Keratinocyte (primary cell): ENCODE measurements around the gene TENM4. TPM values are rescaled to one million over a fixed set of nuclear protein-coding genes. Genes with fewer than 3 reads are reported as not detected.

Experiments used
- DNase-seq: peaks from one replicate; pipeline ENCODE4 v3.0.0-alpha.2; 2011; ENCODE audit warnings: low read depth, missing footprints, low spot score
- FAIRE-seq: peaks from 2 replicates; lab custom pipeline; 2011; peaks lifted over from hg19 to GRCh38; lab: Jason Lieb, UNC
- H2AFZ ChIP-seq: 2 replicates; pipeline ENCODE4 v1.6.0; 2012; ENCODE audit warnings: low read length, control low read depth, inconsistent platforms; ENCODE audit not compliant: control insufficient read depth
- H3K27ac ChIP-seq: 2 replicates; pipeline ENCODE4 v1.5.1; 2011; ENCODE audit warnings: low read length; ENCODE audit not compliant: control insufficient read depth, insufficient read depth
- H3K27me3 ChIP-seq: 3 replicates; pipeline ENCODE4 v1.6.0; 2011; ENCODE audit warnings: low read length; ENCODE audit not compliant: control insufficient read depth, insufficient read depth; ENCODE audit errors: extremely low read depth
- H3K36me3 ChIP-seq, 2 experiments: 2 replicates in 1 of 2; 3 replicates in 1 of 2; pipeline ENCODE4 v1.5.1; 2011; ENCODE audit warnings: low read length in 2 of 2, mild to moderate bottlenecking in 1 of 2; ENCODE audit not compliant: control insufficient read depth in 2 of 2, insufficient read depth in 2 of 2; ENCODE audit errors: extremely low read depth in 1 of 2
- H3K4me1 ChIP-seq: 3 replicates; pipeline ENCODE4 v1.5.1; 2011; ENCODE audit warnings: low read length; ENCODE audit not compliant: control insufficient read depth, insufficient read depth; ENCODE audit errors: extremely low read depth
- H3K4me2 ChIP-seq: 3 replicates; pipeline ENCODE4 v1.6.0; 2011; ENCODE audit warnings: low read depth, low read length; ENCODE audit not compliant: control insufficient read depth, insufficient read depth; ENCODE audit errors: extremely low read depth
- H3K4me3 ChIP-seq, 3 experiments: fragments of 200-600 bp in 1 of 3; sonication (generic) in 1 of 3; 2 replicates in 2 of 3; 3 replicates in 1 of 3; pipeline ENCODE4 v1.5.1; 2011 to 2016; ENCODE audit warnings: low read length in 3 of 3, mild to moderate bottlenecking in 3 of 3, control low read depth in 2 of 3, inconsistent platforms in 1 of 3, low read depth in 1 of 3, mixed read lengths in 1 of 3, mixed run types in 1 of 3, moderate library complexity in 1 of 3; ENCODE audit not compliant: control insufficient read depth in 2 of 3, insufficient read depth in 2 of 3; ENCODE audit errors: extremely low read depth in 1 of 3
- H3K79me2 ChIP-seq: 2 replicates; pipeline ENCODE4 v1.6.0; 2012; ENCODE audit warnings: low read length; ENCODE audit not compliant: control insufficient read depth, insufficient read depth
- H3K9ac ChIP-seq: 3 replicates; pipeline ENCODE4 v1.6.0; 2011; ENCODE audit warnings: low read length; ENCODE audit not compliant: control insufficient read depth, insufficient read depth; ENCODE audit errors: extremely low read depth
- H3K9me1 ChIP-seq: 3 replicates; pipeline ENCODE4 v1.6.0; 2011; ENCODE audit warnings: low read length; ENCODE audit not compliant: control insufficient read depth, insufficient read depth; ENCODE audit errors: extremely low read depth
- H3K9me3 ChIP-seq: 2 replicates; pipeline ENCODE4 v1.5.1; 2012; ENCODE audit warnings: low read depth, low read length; ENCODE audit not compliant: control insufficient read depth
- H4K20me1 ChIP-seq: 3 replicates; pipeline ENCODE4 v1.6.0; 2011; ENCODE audit warnings: low read length; ENCODE audit not compliant: control insufficient read depth, insufficient read depth; ENCODE audit errors: extremely low read depth
- EZH2 ChIP-seq: IDR thresholded peaks from one replicate; pipeline ENCODE4 v1.6.1; 2012; ENCODE audit warnings: inconsistent platforms, mild to moderate bottlenecking, low read length, moderate library complexity
- dilution Hi-C: fragments of 300-500 bp; cut with MboI; formaldehyde crosslinking; loops from one replicate; pipeline ENCODE4 v1.7.0; 2020; ENCODE audit warnings: low sequenced_read_pairs; ENCODE audit not compliant: extremely low pct_ligation_motif_present
- polyA plus RNA-seq, 5 experiments: library from polyadenylated mRNA; depleted of rRNA in 3 of 5; stranded (reverse) in 3 of 5; stranded (forward) in 1 of 5; unstranded in 1 of 5; fragments of >200 nt; gene quantifications; 1 replicate in 1 of 5; 2 replicates in 3 of 5; 3 replicates in 1 of 5; pipeline versions ENCODE4 v1.2.1 to v1.2.3, GENCODE V29; 2011 to 2012; ENCODE audit warnings: missing spikeins in 2 of 5, low read depth in 1 of 5, low replicate concordance in 1 of 5
- TF ChIP-seq, protein P1 (sequence below), 3 experiments: IDR thresholded peaks in 1 of 3; conservative IDR thresholded peaks in 1 of 3; optimal IDR thresholded peaks in 1 of 3; 2 replicates in 2 of 3; 3 replicates in 1 of 3; pipeline versions ENCODE3 to v1.5.1; 2011; ENCODE audit warnings: low read length in 3 of 3, mild to moderate bottlenecking in 3 of 3, moderate library complexity in 2 of 3, control low read depth in 1 of 3, inconsistent platforms in 1 of 3; ENCODE audit not compliant: insufficient read depth in 2 of 3; ENCODE audit errors: extremely low read depth in 1 of 3

TENM4 gene
- polyA plus RNA-seq, 1 donor (not counting 4 experiments of a cell fraction or from before 2014, with no cell fraction given): 3.5 TPM

DNA sequence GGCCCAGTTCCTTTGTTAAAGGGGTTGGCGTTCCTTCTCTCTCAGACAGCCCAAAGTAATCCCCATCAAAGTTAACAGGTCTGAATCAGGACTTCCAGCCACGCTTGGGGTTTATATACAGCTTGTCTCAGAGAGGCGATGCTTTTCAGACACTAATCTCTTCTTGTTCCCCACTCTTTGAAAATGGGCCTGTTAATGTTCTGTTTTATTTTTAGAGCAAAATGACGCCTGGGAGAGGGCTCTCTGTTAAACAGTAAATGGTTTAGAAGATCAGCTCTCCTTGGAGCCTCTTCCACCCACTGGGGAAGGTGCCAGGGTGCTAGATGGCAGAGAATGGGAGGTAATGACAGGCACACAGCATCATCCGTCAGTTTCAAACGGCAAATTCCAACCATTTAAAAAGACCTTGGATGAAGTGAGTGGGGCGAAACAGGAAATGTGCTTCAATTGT, 630.2 kb downstream of the TENM4 start:
- Histone ChIP-seq H3K36me3 (peaks cover 0 to 2% of the 10 kb centered on the region in 2 experiments), H2AFZ (no peak overlapping the region), H4K20me1 (no peaks in the 10 kb centered on the region), H3K27me3 (no peaks in the 10 kb centered on the region), H3K4me3 (no peak overlapping the region), H3K9me1 (no peaks in the 10 kb centered on the region), H3K4me1 (no peaks in the 10 kb centered on the region), H3K79me2 (no peaks in the 10 kb centered on the region), H3K4me2 (no peak overlapping the region), H3K9me3 (no peaks in the 10 kb centered on the region), H3K9ac (no peak overlapping the region), H3K27ac (no peak overlapping the region)
- DNase-seq (no peak), FAIRE-seq (no peak)
- dilution Hi-C loops: no loop called here
- TF ChIP-seq EZH2: no peak
- TF ChIP-seq, protein P1, sequence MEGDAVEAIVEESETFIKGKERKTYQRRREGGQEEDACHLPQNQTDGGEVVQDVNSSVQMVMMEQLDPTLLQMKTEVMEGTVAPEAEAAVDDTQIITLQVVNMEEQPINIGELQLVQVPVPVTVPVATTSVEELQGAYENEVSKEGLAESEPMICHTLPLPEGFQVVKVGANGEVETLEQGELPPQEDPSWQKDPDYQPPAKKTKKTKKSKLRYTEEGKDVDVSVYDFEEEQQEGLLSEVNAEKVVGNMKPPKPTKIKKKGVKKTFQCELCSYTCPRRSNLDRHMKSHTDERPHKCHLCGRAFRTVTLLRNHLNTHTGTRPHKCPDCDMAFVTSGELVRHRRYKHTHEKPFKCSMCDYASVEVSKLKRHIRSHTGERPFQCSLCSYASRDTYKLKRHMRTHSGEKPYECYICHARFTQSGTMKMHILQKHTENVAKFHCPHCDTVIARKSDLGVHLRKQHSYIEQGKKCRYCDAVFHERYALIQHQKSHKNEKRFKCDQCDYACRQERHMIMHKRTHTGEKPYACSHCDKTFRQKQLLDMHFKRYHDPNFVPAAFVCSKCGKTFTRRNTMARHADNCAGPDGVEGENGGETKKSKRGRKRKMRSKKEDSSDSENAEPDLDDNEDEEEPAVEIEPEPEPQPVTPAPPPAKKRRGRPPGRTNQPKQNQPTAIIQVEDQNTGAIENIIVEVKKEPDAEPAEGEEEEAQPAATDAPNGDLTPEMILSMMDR (optimal IDR thresholded peaks at IDR 0.05 in 1 of 3, IDR thresholded peaks at IDR 0.05 in 1 of 3, conservative IDR thresholded peaks at IDR 0.05 in 1 of 3; ENCODE audit: extremely low read depth in 1 of 3, insufficient read depth in 2 of 3, low read length in 3 of 3): no peak

GRCh38 chr11:78809931-78810541, 630.8 kb downstream of the TENM4 start:
- H3K4me1 ChIP-seq: no peaks in the 10 kb centered on the region
- no peak overlapping the region for H2AFZ ChIP-seq
- H3K79me2 ChIP-seq: no peaks in the 10 kb centered on the region
- no peaks in the 10 kb centered on the region for H3K9me3 ChIP-seq
- no peak overlapping the region for H3K9ac ChIP-seq
- H3K36me3 ChIP-seq: peaks cover 0 to 2% of the 10 kb centered on the region in 2 experiments
- H4K20me1 ChIP-seq: no peaks in the 10 kb centered on the region
- no peak for TF ChIP-seq EZH2
- TF ChIP-seq, protein P1 (optimal IDR thresholded peaks at IDR 0.05 in 1 of 3, IDR thresholded peaks at IDR 0.05 in 1 of 3, conservative IDR thresholded peaks at IDR 0.05 in 1 of 3; ENCODE audit: extremely low read depth in 1 of 3, insufficient read depth in 2 of 3, low read length in 3 of 3): no peak
- DNase-seq (no peak), FAIRE-seq (no peak)
- no peaks in the 10 kb centered on the region for H3K9me1 ChIP-seq
- no peak overlapping the region for H3K27ac ChIP-seq
- no peak overlapping the region for H3K4me2 ChIP-seq
- H3K4me3 ChIP-seq: no peak overlapping the region
- dilution Hi-C loops: no loop called here
- no peaks in the 10 kb centered on the region for H3K27me3 ChIP-seq
